Esophagus muscularis mucosa (tissue), 4 donors: ENCODE measurements around the gene TBC1D9. TPM values are rescaled to one million over a fixed set of nuclear protein-coding genes. Genes with fewer than 3 reads are reported as not detected.

Experiments used
- DNase-seq: peaks from one replicate; pipeline ENCODE4 v3.0.0-alpha.2; 2017; ENCODE audit errors: extremely low spot score
- H3K27ac ChIP-seq, 4 donors: fragments of 200-600 bp; sonication (generic); replicated peaks in 1 of 4; 1 replicate in 3 of 4; 2 replicates in 1 of 4; pipeline ENCODE4 v1.5.1; 2016 to 2019; ENCODE audit warnings: mild to moderate bottlenecking in 1 of 4
- H3K27me3 ChIP-seq, 4 donors: fragments of 200-600 bp; sonication (generic); one replicate each; pipeline versions ENCODE4 v1.5.1 to v1.6.0; 2016 to 2019
- H3K36me3 ChIP-seq, 4 donors: fragments of 200-600 bp; sonication (generic); one replicate each; pipeline ENCODE4 v1.5.1; 2016 to 2019
- H3K4me1 ChIP-seq, 4 donors: fragments of 200-600 bp; sonication (generic); one replicate each; pipeline ENCODE4 v1.5.1; 2016 to 2019
- H3K4me3 ChIP-seq, 4 donors: fragments of 200-600 bp; sonication (generic); 1 replicate in 2 of 4; 2 replicates in 2 of 4; pipeline ENCODE4 v1.5.1; 2016 to 2019; ENCODE audit warnings: mild to moderate bottlenecking in 4 of 4, moderate library complexity in 1 of 4
- H3K9me3 ChIP-seq, 4 donors: fragments of 200-600 bp; sonication (generic); 1 replicate in 3 of 4; 2 replicates in 1 of 4; pipeline ENCODE4 v1.5.1; 2016 to 2019
- CTCF ChIP-seq, 3 experiments: fragments of 200-600 bp in 2 of 3; fragments of 450-650 bp in 1 of 3; sonication (generic) in 2 of 3; IDR thresholded peaks; one replicate each; pipeline ENCODE4 v1.5.1; 2017 to 2019; ENCODE audit warnings: antibody characterized with exemption in 3 of 3, mild to moderate bottlenecking in 2 of 3, moderate library complexity in 1 of 3
- EP300 ChIP-seq: sonication (generic); formaldehyde crosslinking; IDR thresholded peaks from one replicate; pipeline ENCODE4 v1.6.1; 2017; ENCODE audit warnings: antibody characterized with exemption
- POLR2A ChIP-seq: fragments of 450-650 bp; IDR thresholded peaks from one replicate; pipeline ENCODE4 v1.6.1; 2017; ENCODE audit warnings: antibody characterized with exemption, moderate library complexity, mild to moderate bottlenecking, low read depth
- POLR2AphosphoS5 ChIP-seq, 2 donors: sonication (generic); formaldehyde crosslinking; IDR thresholded peaks; one replicate each; pipeline ENCODE4 v1.6.1; 2017; ENCODE audit warnings: antibody characterized with exemption in 2 of 2
- WGBS: methylation state at CpG from one replicate; pipeline ENCODE4 v1.1.5; 2018; 5-methylcytosine and 5-hydroxymethylcytosine counted together
- intact Hi-C: fragments of 100-400 bp; cut with DNase I; formaldehyde crosslinking; loops from one replicate; pipeline ENCODE4 v1.15.1; 2023
- total RNA-seq, 4 donors: library from RNA; depleted of rRNA; stranded (reverse); fragments of >200 nt; gene quantifications; one replicate each; pipeline versions ENCODE4 v1.1.0 to v1.2.1, GENCODE V29; 2016

Gene TBC1D9
- total RNA-seq, 4 donors from 2014 or later: 15.4 to 23.8 (median 21.3) TPM

GRCh38 chr4:140720387-140721304 lies 35.5 kb downstream of the TBC1D9 start:
- DNase-seq: no peak
- Histone ChIP-seq H3K27me3 (no peaks in the 10 kb centered on the region), H3K27ac (peak overlapping the region in 2 of 4 donors; percentile 7 to 10), H3K4me3 (peak overlapping the region in 2 of 4 donors; percentile 6 to 15), H3K4me1 (peaks cover 13 to 20% (median 14%) of the 10 kb centered on the region in 4 donors), H3K36me3 (no peaks in the 10 kb centered on the region), H3K9me3 (no peaks in the 10 kb centered on the region)
- 60% methylated on average over 9 of the region's 9 CpGs for WGBS
- TF ChIP-seq EP300 (no peak), CTCF (IDR thresholded peaks at IDR 0.05) (no peak), POLR2A (no peak), POLR2AphosphoS5 (IDR thresholded peaks at IDR 0.05) (no peak)
- intact Hi-C loops: no loop called here

- no peak overlapping the region for H3K4me3 ChIP-seq
- no peaks in the 10 kb centered on the region for H3K36me3 ChIP-seq
- 91% methylated on average over 2 of the region's 2 CpGs for WGBS
- intact Hi-C loops: no loop called here
- H3K9me3 ChIP-seq: no peaks in the 10 kb centered on the region
- H3K4me1 ChIP-seq: peaks cover 13 to 20% (median 14%) of the 10 kb centered on the region in 4 donors
- H3K27ac ChIP-seq: no peak overlapping the region
- no peaks in the 10 kb centered on the region for H3K27me3 ChIP-seq
- no peak for TF ChIP-seq POLR2A
- TF ChIP-seq POLR2AphosphoS5 (IDR thresholded peaks at IDR 0.05): no peak
- no peak for TF ChIP-seq CTCF (IDR thresholded peaks at IDR 0.05)
- TF ChIP-seq EP300: no peak
- no peak for DNase-seq
Observed at GRCh38 chr4:140719686-140720085, 36.5 kb downstream of the TBC1D9 start.

- intact Hi-C loops: no loop called here
- TF ChIP-seq POLR2A: no peak
- no peak for DNase-seq
- H3K9me3 ChIP-seq: no peaks in the 10 kb centered on the region
- H3K4me3 ChIP-seq: no peak overlapping the region
- peaks cover 13 to 20% (median 14%) of the 10 kb centered on the region in 4 donors for H3K4me1 ChIP-seq
- WGBS: 82% methylated on average over 2 of the region's 2 CpGs
- H3K36me3 ChIP-seq: no peaks in the 10 kb centered on the region
- H3K27ac ChIP-seq: no peak overlapping the region
- no peaks in the 10 kb centered on the region for H3K27me3 ChIP-seq
Observed at GRCh38 chr4:140719022-140719421, 37.2 kb downstream of the TBC1D9 start.

GRCh38 chr4:140718241-140718952 lies 37.8 kb downstream of the TBC1D9 start:
- no peaks in the 10 kb centered on the region for H3K9me3 ChIP-seq
- DNase-seq: no peak
- intact Hi-C loops: no loop called here
- no peaks in the 10 kb centered on the region for H3K36me3 ChIP-seq
- 68% methylated on average over 3 of the region's 3 CpGs for WGBS
- H3K27ac ChIP-seq: no peak overlapping the region
- peaks cover 13 to 20% (median 14%) of the 10 kb centered on the region in 4 donors for H3K4me1 ChIP-seq
- TF ChIP-seq EP300 (no peak), CTCF (IDR thresholded peaks at IDR 0.05) (no peak), POLR2A (no peak), POLR2AphosphoS5 (IDR thresholded peaks at IDR 0.05) (no peak)
- H3K4me3 ChIP-seq: no peak overlapping the region
- no peaks in the 10 kb centered on the region for H3K27me3 ChIP-seq

- H3K4me1 ChIP-seq: peaks cover 13 to 20% (median 14%) of the 10 kb centered on the region in 4 donors
- H3K36me3 ChIP-seq: no peaks in the 10 kb centered on the region
- H3K9me3 ChIP-seq: no peaks in the 10 kb centered on the region
- H3K4me3 ChIP-seq: no peak overlapping the region
- TF ChIP-seq POLR2AphosphoS5 (IDR thresholded peaks at IDR 0.05): no peak
- no peak for TF ChIP-seq EP300
- no peak for TF ChIP-seq POLR2A
- TF ChIP-seq CTCF (IDR thresholded peaks at IDR 0.05): no peak
- 81% methylated on average over 2 of the region's 2 CpGs for WGBS
- intact Hi-C loops: no loop called here
- DNase-seq: no peak
- no peaks in the 10 kb centered on the region for H3K27me3 ChIP-seq
- H3K27ac ChIP-seq: no peak overlapping the region
Observed at GRCh38 chr4:140717313-140717712, 38.9 kb downstream of the TBC1D9 start.
